Colonic mucosa (tissue), 4 donors: ENCODE results near the gene ZMYM4. TPM values are rescaled to one million over a fixed set of nuclear protein-coding genes. Genes with fewer than 3 reads are reported as not detected.
"Not testable (repeated sequence)": the region's sequence is repeated elsewhere in the genome, so short reads cannot be mapped to it uniquely, and the experiment has no call there.

Source experiments
- DNase-seq: peaks from one replicate; pipeline ENCODE4 v3.0.0-alpha.2; 2020
- H3K27ac ChIP-seq: fragments of 200-600 bp; one replicate; pipeline ENCODE4 v1.8.0; 2021
- H3K27me3 ChIP-seq: fragments of 200-600 bp; one replicate; pipeline ENCODE4 v1.8.0; 2021
- H3K36me3 ChIP-seq: fragments of 200-600 bp; one replicate; pipeline ENCODE4 v1.8.0; 2021
- H3K4me1 ChIP-seq: fragments of 200-600 bp; one replicate; pipeline ENCODE4 v1.8.0; 2021; ENCODE audit warnings: mild to moderate bottlenecking
- H3K4me3 ChIP-seq: fragments of 200-600 bp; one replicate; pipeline ENCODE4 v1.8.0; 2021
- H3K9ac ChIP-seq, 2 donors: one replicate each; pipeline ENCODE4 v1.7.0; 2013; ENCODE audit warnings: control low read depth in 2 of 2, low read depth in 2 of 2, low read length in 2 of 2
- H3K9me3 ChIP-seq: fragments of 200-600 bp; one replicate; pipeline ENCODE4 v1.8.0; 2021
- intact Hi-C: fragments of 100-400 bp; cut with DNase I; formaldehyde crosslinking; loops from one replicate; pipeline ENCODE4 v1.14.1; 2022
- total RNA-seq, 2 donors: library from RNA; stranded (reverse); fragmentation: NEBNext Ultra II Directional in 1 of 2; extraction: Animal tissue kit (Norgen Biotek cat#: 25700) in 1 of 2; gene quantifications; one replicate each; pipeline ENCODE4 v1.2.1, GENCODE V29; 2021
- TF ChIP-seq, protein P1 (sequence below): fragments of 200-600 bp; IDR thresholded peaks from one replicate; pipeline ENCODE4 v1.8.0; 2022; ENCODE audit warnings: antibody characterized with exemption, mild to moderate bottlenecking
- donor health status: healthy.
- donor health status: DM: no; HTN: no; CAD: no.
- donor health status: DM: no; HTN: no; CAD: no.

Gene ZMYM4
- total RNA-seq, 2 donors from 2014 or later, result 25.9 to 31.8 TPM

DNA sequence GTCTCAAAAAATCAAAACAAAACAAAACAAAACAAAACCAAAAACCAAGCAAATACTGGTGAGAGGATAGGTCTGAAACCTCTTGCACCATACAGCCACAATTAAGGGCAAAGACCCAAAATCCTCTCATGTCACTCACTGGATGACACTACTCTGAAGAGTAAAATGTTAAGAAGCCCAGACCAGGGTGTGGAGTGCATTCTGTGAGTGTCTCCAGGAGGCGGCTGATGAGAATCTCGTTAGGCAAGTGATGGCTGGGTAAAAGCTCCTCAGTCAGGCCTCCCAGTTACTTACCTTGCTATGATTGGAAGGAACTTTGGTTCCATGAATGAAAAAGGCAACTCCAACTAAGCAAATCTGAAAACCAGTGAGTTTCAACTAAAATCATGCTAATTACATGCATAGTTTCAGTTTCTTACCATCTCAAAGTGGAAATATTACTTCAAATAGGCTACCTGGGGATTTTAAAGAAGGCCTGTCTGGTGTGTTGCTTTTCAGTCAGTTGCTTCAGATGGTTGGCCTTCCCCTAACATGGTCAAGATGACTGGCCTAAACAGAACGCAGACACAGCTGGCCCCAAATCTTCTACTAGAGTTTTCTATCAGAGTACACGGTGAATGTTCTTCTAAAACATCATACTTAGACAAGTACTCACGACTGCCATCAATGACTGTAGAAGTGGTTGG is 193.6 kb downstream of the ZMYM4 start:
- no peak overlapping the region for H3K27ac ChIP-seq
- no peak overlapping the region for H3K4me3 ChIP-seq
- H3K36me3 ChIP-seq, result peaks cover 6% of the 10 kb centered on the region
- no peaks in the 10 kb centered on the region for H3K4me1 ChIP-seq
- no peak overlapping the region for H3K9ac ChIP-seq
- no peak for DNase-seq
- H3K27me3 ChIP-seq, result no peaks in the 10 kb centered on the region
- H3K9me3 ChIP-seq, result no peaks in the 10 kb centered on the region
- intact Hi-C loops, result no loop called here
- TF ChIP-seq, protein P1, sequence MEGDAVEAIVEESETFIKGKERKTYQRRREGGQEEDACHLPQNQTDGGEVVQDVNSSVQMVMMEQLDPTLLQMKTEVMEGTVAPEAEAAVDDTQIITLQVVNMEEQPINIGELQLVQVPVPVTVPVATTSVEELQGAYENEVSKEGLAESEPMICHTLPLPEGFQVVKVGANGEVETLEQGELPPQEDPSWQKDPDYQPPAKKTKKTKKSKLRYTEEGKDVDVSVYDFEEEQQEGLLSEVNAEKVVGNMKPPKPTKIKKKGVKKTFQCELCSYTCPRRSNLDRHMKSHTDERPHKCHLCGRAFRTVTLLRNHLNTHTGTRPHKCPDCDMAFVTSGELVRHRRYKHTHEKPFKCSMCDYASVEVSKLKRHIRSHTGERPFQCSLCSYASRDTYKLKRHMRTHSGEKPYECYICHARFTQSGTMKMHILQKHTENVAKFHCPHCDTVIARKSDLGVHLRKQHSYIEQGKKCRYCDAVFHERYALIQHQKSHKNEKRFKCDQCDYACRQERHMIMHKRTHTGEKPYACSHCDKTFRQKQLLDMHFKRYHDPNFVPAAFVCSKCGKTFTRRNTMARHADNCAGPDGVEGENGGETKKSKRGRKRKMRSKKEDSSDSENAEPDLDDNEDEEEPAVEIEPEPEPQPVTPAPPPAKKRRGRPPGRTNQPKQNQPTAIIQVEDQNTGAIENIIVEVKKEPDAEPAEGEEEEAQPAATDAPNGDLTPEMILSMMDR, result no peak

DNA sequence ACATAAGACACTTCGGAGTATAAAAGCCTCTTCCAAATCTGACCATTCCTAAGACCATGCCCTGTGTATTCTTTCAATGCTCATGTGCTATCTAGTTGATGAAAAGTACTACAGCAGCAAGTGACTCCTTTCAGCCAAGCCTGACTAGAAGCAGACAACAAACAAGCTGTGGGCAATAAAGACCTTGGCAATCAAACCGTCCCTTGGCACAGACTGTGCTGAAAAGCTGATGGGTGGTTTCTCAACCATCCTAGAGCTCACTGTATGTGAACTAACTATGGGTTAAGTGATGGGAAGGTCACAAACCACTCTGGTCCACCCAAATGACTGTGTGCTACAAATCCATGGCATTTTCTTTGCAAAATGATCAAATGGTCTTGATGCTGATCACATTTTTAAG is 194.7 kb downstream of the ZMYM4 start:
- peaks cover 6% of the 10 kb centered on the region for H3K36me3 ChIP-seq

DNA sequence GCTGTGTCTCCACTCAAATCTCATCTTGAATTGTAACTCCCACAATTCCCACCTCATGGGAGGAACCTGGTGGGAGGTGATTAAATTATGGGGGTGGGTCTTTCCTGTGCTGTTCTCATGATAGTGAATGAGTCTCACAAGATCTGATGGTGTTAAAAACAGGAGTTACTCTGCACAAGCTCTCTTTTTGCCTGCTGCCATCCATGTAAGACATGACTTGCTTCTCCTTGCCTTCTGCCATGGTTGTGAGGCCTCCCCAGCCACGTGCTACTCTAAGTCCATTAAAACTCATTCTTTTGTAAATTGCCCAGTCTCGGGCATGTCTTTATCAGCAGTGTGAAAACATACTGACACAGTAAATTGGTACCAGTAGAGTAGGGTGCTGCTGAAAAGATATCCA is 195.2 kb downstream of the ZMYM4 start:
- intact Hi-C loops, H3K9ac ChIP-seq, H3K4me3 ChIP-seq, H3K36me3 ChIP-seq, H3K27me3 ChIP-seq, DNase-seq, H3K4me1 ChIP-seq, H3K27ac ChIP-seq, H3K9me3 ChIP-seq: not testable (repeated sequence)

More for the DNA sequence above, 194.7 kb downstream of the ZMYM4 start:
- intact Hi-C loops, result no loop called here
- Histone ChIP-seq H3K27ac (no peak overlapping the region), H3K4me1 (no peaks in the 10 kb centered on the region), H3K4me3 (no peak overlapping the region), H3K9ac (no peak overlapping the region), H3K9me3 (no peaks in the 10 kb centered on the region), H3K27me3 (no peaks in the 10 kb centered on the region)
- DNase-seq, result no peak
- TF ChIP-seq, protein P1, result no peak

DNA sequence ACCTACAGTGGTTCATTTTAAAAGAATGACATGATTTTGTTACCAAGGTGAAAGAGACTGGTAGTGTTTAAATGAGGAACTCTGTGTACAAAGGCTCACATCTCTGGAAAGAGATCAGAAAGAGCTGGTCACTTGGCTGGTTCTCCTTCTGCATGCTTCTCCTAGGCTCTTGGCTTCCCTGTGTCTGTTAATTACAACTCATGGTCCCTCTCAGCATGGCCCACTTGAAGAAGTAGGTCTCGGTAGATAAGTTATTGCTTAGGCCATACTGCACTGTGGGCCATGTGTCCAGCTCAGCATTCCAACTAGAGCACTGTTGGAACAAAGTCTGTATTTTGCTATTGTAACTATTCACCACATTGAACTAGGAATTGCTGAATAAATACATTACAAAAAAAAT is 197.6 kb downstream of the ZMYM4 start:
- TF ChIP-seq, protein P1, result no peak
- H3K36me3 ChIP-seq, result peaks cover 6% of the 10 kb centered on the region
- intact Hi-C loops, result no loop called here
- no peak overlapping the region for H3K9ac ChIP-seq
- no peak overlapping the region for H3K4me3 ChIP-seq
- no peaks in the 10 kb centered on the region for H3K27me3 ChIP-seq
- H3K27ac ChIP-seq, result no peak overlapping the region
- H3K4me1 ChIP-seq, result no peaks in the 10 kb centered on the region
- DNase-seq, result no peak
- H3K9me3 ChIP-seq, result no peaks in the 10 kb centered on the region

DNA sequence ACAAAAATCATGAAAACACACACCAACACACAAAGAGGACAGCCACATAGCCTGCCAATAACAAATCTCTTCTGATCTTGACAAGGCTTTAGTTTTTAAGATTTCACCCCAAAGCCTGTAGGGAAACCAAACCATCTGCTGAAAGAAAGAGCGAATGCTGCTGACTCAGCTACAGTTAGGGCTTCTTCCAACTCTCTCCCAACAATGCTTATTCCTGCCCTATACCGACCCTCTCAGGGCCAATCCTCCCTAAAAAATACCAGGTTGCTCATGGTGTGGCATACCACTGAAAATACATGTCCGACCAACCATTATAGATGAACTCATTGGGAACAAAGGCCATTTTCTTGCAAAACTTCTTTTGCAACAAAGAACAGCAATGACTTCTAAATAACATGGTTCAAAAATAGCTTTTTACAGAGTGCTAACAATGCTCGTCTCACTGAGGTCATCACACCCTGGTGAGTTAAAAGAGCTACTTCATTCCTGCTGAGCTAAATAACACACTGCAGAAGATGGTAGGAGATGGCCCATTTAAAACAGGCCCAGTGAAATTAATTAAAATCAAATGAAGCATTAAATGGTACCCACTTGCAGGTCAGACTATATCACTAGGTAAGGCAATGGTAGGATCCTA is 202.6 kb downstream of the ZMYM4 start:
- Histone ChIP-seq H3K27me3 (no peaks in the 10 kb centered on the region), H3K4me3 (no peak overlapping the region), H3K9me3 (no peaks in the 10 kb centered on the region), H3K36me3 (no peaks in the 10 kb centered on the region), H3K27ac (no peak overlapping the region), H3K4me1 (no peaks in the 10 kb centered on the region), H3K9ac (no peak overlapping the region)
- intact Hi-C loops, result no loop called here
- TF ChIP-seq, protein P1, result no peak
- no peak for DNase-seq

Other genes with a start within 250 kb of the ZMYM4 start
- gene ZMYM6, start 236.8 kb upstream of the ZMYM4 start, total RNA-seq, result 10 to 100 TPM; 14.8 to 16.1 TPM
- 10 to 100 TPM; 13.4 to 14.3 TPM for gene ZMYM1, start 189.3 kb upstream of the ZMYM4 start, total RNA-seq
- gene SFPQ, start 75.6 kb upstream of the ZMYM4 start, total RNA-seq, result 100 to 1,000 TPM; 129 to 221 TPM